ENCODE data around the gene ULK3. TPM values are rescaled to one million over a fixed set of nuclear protein-coding genes. Genes with fewer than 3 reads are reported as not detected.
A peak's percentile ranks its signal among the peaks of the same experiment; 100 is the strongest.

The ULK3 gene
- total RNA-seq, 1 donor from 2014 or later = 34.8 TPM

GRCh38 chr15:74838746-74839525, 4.0 kb downstream of the ULK3 start:
- TF ChIP-seq CTCF (IDR thresholded peaks at IDR 0.05; ENCODE audit: unreplicated experiment) = no peak
- peaks cover 2% of the 10 kb centered on the region for H3K36me3 Mint-ChIP-seq

GRCh38 chr15:74838137-74838516, 4.8 kb downstream of the ULK3 start:
- TF ChIP-seq CTCF (IDR thresholded peaks at IDR 0.05; ENCODE audit: unreplicated experiment) = no peak
- Mint-ChIP-seq H3K9me3 (no peaks in the 10 kb centered on the region), H3K4me3 (no peak overlapping the region), H3K4me1 (peaks cover 10% of the 10 kb centered on the region), H3K27me3 (ENCODE audit: low read depth) (no peaks in the 10 kb centered on the region), H3K36me3 (peaks cover 2% of the 10 kb centered on the region), H3K27ac (no peak overlapping the region)
- no peak for DNase-seq (ENCODE audit: low spot score in 2 of 2, unreplicated experiment in 2 of 2)

More at GRCh38 chr15:74838746-74839525, 4.0 kb downstream of the ULK3 start:
- H3K9me3 Mint-ChIP-seq = no peaks in the 10 kb centered on the region
- no peaks in the 10 kb centered on the region for H3K27me3 Mint-ChIP-seq (ENCODE audit: low read depth)
- no peak overlapping the region for H3K4me3 Mint-ChIP-seq
- H3K27ac Mint-ChIP-seq = no peak overlapping the region
- H3K4me1 Mint-ChIP-seq = peaks cover 15% of the 10 kb centered on the region
- no peak for DNase-seq (ENCODE audit: low spot score in 2 of 2, unreplicated experiment in 2 of 2)

GRCh38 chr15:74837482-74838136, 5.3 kb downstream of the ULK3 start:
- Mint-ChIP-seq H3K27ac (no peak overlapping the region), H3K9me3 (no peaks in the 10 kb centered on the region), H3K4me3 (no peak overlapping the region), H3K4me1 (peaks cover 10% of the 10 kb centered on the region), H3K27me3 (ENCODE audit: low read depth) (no peaks in the 10 kb centered on the region), H3K36me3 (peaks cover 2% of the 10 kb centered on the region)
- no peak for DNase-seq (ENCODE audit: low spot score in 2 of 2, unreplicated experiment in 2 of 2)
- no peak for TF ChIP-seq CTCF (IDR thresholded peaks at IDR 0.05; ENCODE audit: unreplicated experiment)

- no peaks in the 10 kb centered on the region for H3K36me3 Mint-ChIP-seq
- no peak for TF ChIP-seq CTCF (IDR thresholded peaks at IDR 0.05; ENCODE audit: unreplicated experiment)
- no peak overlapping the region for H3K4me3 Mint-ChIP-seq
- no peaks in the 10 kb centered on the region for H3K9me3 Mint-ChIP-seq
- DNase-seq (ENCODE audit: low spot score in 2 of 2, unreplicated experiment in 2 of 2) = no peak
- peaks cover 4% of the 10 kb centered on the region for H3K4me1 Mint-ChIP-seq
- H3K27me3 Mint-ChIP-seq (ENCODE audit: low read depth) = no peaks in the 10 kb centered on the region
- H3K27ac Mint-ChIP-seq = no peak overlapping the region
Observed at GRCh38 chr15:74836846-74837245, 6.1 kb downstream of the ULK3 start.

GRCh38 chr15:74835312-74835823, 7.6 kb downstream of the ULK3 start:
- Mint-ChIP-seq H3K27ac (no peak overlapping the region), H3K4me3 (no peak overlapping the region), H3K27me3 (ENCODE audit: low read depth) (peaks cover 9% of the 10 kb centered on the region), H3K9me3 (no peaks in the 10 kb centered on the region), H3K36me3 (no peaks in the 10 kb centered on the region), H3K4me1 (no peaks in the 10 kb centered on the region)
- peak in 1 of 2 experiments; percentile 68 for DNase-seq (ENCODE audit: low spot score in 2 of 2, unreplicated experiment in 2 of 2)
- TF ChIP-seq CTCF (IDR thresholded peaks at IDR 0.05; ENCODE audit: unreplicated experiment) = peak; percentile 69

Measured in mesothelial cell of epicardium (in vitro differentiated cells).